ENCODE results near the gene SMIM30.
"Not testable (repeated sequence)": the region's sequence is repeated elsewhere in the genome, so short reads cannot be mapped to it uniquely, and the experiment has no call there.

Gene SMIM30

GRCh38 chr7:113118074-113118959 lies at the start of gene SMIM30:
Gene SMIM30 (minus strand): TSS chr7:113118554. CDS start chr7:113117578, 976 bp downstream.
- peak; percentile 80 to 84 for DNase-seq (ENCODE audit: low read depth in 2 of 2)

GRCh38 chr7:113166176-113166575 lies 47.8 kb upstream of the SMIM30 start:
- not testable (repeated sequence) for DNase-seq (ENCODE audit: low read depth in 2 of 2)

GRCh38 chr7:113161050-113161449 lies 42.7 kb upstream of the SMIM30 start:
- DNase-seq (ENCODE audit: low read depth in 2 of 2): no peak

- no peak for DNase-seq (ENCODE audit: low read depth in 2 of 2)
Measured at GRCh38 chr7:113159746-113160339, 41.5 kb upstream of the SMIM30 start.

- no peak for DNase-seq (ENCODE audit: low read depth in 2 of 2)
Measured at GRCh38 chr7:113158756-113159155, 40.4 kb upstream of the SMIM30 start.

GRCh38 chr7:113154117-113154516 lies 35.8 kb upstream of the SMIM30 start:
- DNase-seq (ENCODE audit: low read depth in 2 of 2): no peak

- DNase-seq (ENCODE audit: low read depth in 2 of 2): no peak
Measured at GRCh38 chr7:113144817-113145216, 26.5 kb upstream of the SMIM30 start.

- no peak for DNase-seq (ENCODE audit: low read depth in 2 of 2)
Measured at GRCh38 chr7:113143486-113144257, 25.3 kb upstream of the SMIM30 start.

GRCh38 chr7:113142385-113143119 lies 24.2 kb upstream of the SMIM30 start:
- DNase-seq (ENCODE audit: low read depth in 2 of 2): no peak

- no peak for DNase-seq (ENCODE audit: low read depth in 2 of 2)
Measured at GRCh38 chr7:113141803-113142202, 23.4 kb upstream of the SMIM30 start.

- no peak for DNase-seq (ENCODE audit: low read depth in 2 of 2)
Measured at GRCh38 chr7:113140956-113141355, 22.6 kb upstream of the SMIM30 start.

GRCh38 chr7:113137241-113137640 lies 18.9 kb upstream of the SMIM30 start:
- DNase-seq (ENCODE audit: low read depth in 2 of 2): no peak

GRCh38 chr7:113134025-113134424 lies 15.7 kb upstream of the SMIM30 start:
- no peak for DNase-seq (ENCODE audit: low read depth in 2 of 2)

- DNase-seq (ENCODE audit: low read depth in 2 of 2): no peak
Measured at GRCh38 chr7:113131367-113131766, 13.0 kb upstream of the SMIM30 start.

- DNase-seq (ENCODE audit: low read depth in 2 of 2): no peak
Measured at GRCh38 chr7:113128031-113128430, 9.7 kb upstream of the SMIM30 start.

GRCh38 chr7:113125728-113126127 lies 7.4 kb upstream of the SMIM30 start:
- no peak for DNase-seq (ENCODE audit: low read depth in 2 of 2)

GRCh38 chr7:113122744-113123143 lies 4.4 kb upstream of the SMIM30 start:
- no peak for DNase-seq (ENCODE audit: low read depth in 2 of 2)

GRCh38 chr7:113120647-113121046 lies 2.3 kb upstream of the SMIM30 start:
- DNase-seq (ENCODE audit: low read depth in 2 of 2): no peak

- DNase-seq (ENCODE audit: low read depth in 2 of 2): no peak
Measured at GRCh38 chr7:113119429-113119828, 1.1 kb upstream of the SMIM30 start.

- DNase-seq (ENCODE audit: low read depth in 2 of 2): not testable (repeated sequence)
Measured at GRCh38 chr7:113117374-113117774, 980 bp downstream of the SMIM30 start.

GRCh38 chr7:113113912-113114311 lies 4.4 kb downstream of the SMIM30 start:
- DNase-seq (ENCODE audit: low read depth in 2 of 2): no peak

- no peak for DNase-seq (ENCODE audit: low read depth in 2 of 2)
Measured at GRCh38 chr7:113109718-113110117, 8.6 kb downstream of the SMIM30 start.

All from stimulated activated CD4-positive, alpha-beta T cell treated with anti-CD3 and anti-CD28 coated beads, Interleukin-4, amount 100 ng/mL, for 48 hours (primary cell).